PC-9 (cell line): Measurements from ENCODE around the gene SP110. TPM values are rescaled to one million over a fixed set of nuclear protein-coding genes. Genes with fewer than 3 reads are reported as not detected.

Source experiments
- Bru-seq: library from RNA; stranded (reverse); fragments of 400-500 nt; gene quantifications from one replicate; lab custom pipeline; 2021; lab: Mats Ljungman, UMichigan
- BruChase-seq, 2 experiments: library from RNA; stranded (reverse); fragments of 400-500 nt; gene quantifications; one replicate each; lab custom pipeline; 2021; lab: Mats Ljungman, UMichigan
- BruUV-seq: library from RNA; stranded (reverse); fragments of 400-500 nt; replicated peaks from 2 replicates; lab custom pipeline; 2021; lab: Mats Ljungman, UMichigan
- CTCF ChIA-PET: fragments of 300-600 bp; sonication (Branson Sonifier 250); formaldehyde crosslinking; loops from one replicate; lab custom pipeline; 2022; ENCODE audit warnings: antibody characterized with exemption; lab: Charles Lee
- POLR2A ChIA-PET: fragments of 300-600 bp; sonication (Branson Sonifier 250); formaldehyde crosslinking; loops from one replicate; lab custom pipeline; 2022; ENCODE audit warnings: antibody characterized with exemption; ENCODE audit not compliant: unreplicated experiment; lab: Charles Lee
- DNase-seq, 2 experiments: peaks; one replicate each; pipeline versions ENCODE4 v3.0.0 to v3.0.0-alpha.2; 2015 to 2022; ENCODE audit warnings: mixed read lengths in 1 of 2
- H2AFZ ChIP-seq: fragments of 200-600 bp; sonication (generic); 2 replicates; pipeline ENCODE4 v1.8.1; 2017; ENCODE audit warnings: antibody characterized with exemption
- H3F3A ChIP-seq: fragments of 200-600 bp; sonication (generic); 2 replicates; pipeline ENCODE4 v1.8.1; 2017; ENCODE audit warnings: antibody characterized with exemption, mild to moderate bottlenecking, low read depth; ENCODE audit not compliant: insufficient read depth
- H3K27ac ChIP-seq: fragments of 200-600 bp; sonication (generic); 2 replicates; pipeline ENCODE4 v1.6.1; 2016; ENCODE audit warnings: mixed run types
- H3K27me3 ChIP-seq: fragments of 200-600 bp; sonication (generic); 2 replicates; pipeline ENCODE4 v1.6.1; 2016; ENCODE audit warnings: low read depth, mixed run types; ENCODE audit not compliant: insufficient read depth
- H3K36me3 ChIP-seq: fragments of 200-600 bp; sonication (generic); 2 replicates; pipeline ENCODE4 v1.6.1; 2016; ENCODE audit warnings: low read depth, mixed run types
- H3K4me1 ChIP-seq: fragments of 200-600 bp; sonication (generic); replicated peaks from 2 replicates; pipeline ENCODE4 v1.6.1; 2016; ENCODE audit warnings: mixed run types; ENCODE audit not compliant: insufficient read depth
- H3K4me2 ChIP-seq: fragments of 200-600 bp; sonication (generic); 2 replicates; pipeline ENCODE4 v1.6.1; 2017; ENCODE audit warnings: mixed run types
- H3K4me3 ChIP-seq: fragments of 200-600 bp; sonication (generic); 2 replicates; pipeline ENCODE4 v1.6.1; 2016; ENCODE audit warnings: mixed run types
- H3K79me2 ChIP-seq: fragments of 200-600 bp; sonication (generic); 2 replicates; pipeline ENCODE4 v1.6.1; 2017; ENCODE audit warnings: low read depth, mixed run types
- H3K9me2 ChIP-seq: fragments of 200-600 bp; sonication (generic); 2 replicates; pipeline ENCODE4 v1.8.1; 2017; ENCODE audit warnings: mild to moderate bottlenecking; ENCODE audit not compliant: insufficient read depth
- H3K9me3 ChIP-seq: fragments of 200-600 bp; sonication (generic); 2 replicates; pipeline ENCODE4 v1.8.1; 2016; ENCODE audit warnings: low read depth; ENCODE audit not compliant: insufficient read depth
- H4K20me1 ChIP-seq: fragments of 200-600 bp; sonication (generic); 2 replicates; pipeline ENCODE4 v1.8.1; 2017; ENCODE audit not compliant: insufficient read depth
- EZH2 ChIP-seq: fragments of 200-600 bp; sonication (generic); IDR thresholded peaks from 2 replicates; pipeline ENCODE4 v1.8.0; 2017; ENCODE audit warnings: antibody characterized with exemption, low read depth
- intact Hi-C: fragments of 100-400 bp; cut with micrococcal nuclease; formaldehyde crosslinking; loops from one replicate; pipeline ENCODE4 v1.10.0; 2022; ENCODE audit not compliant: unreplicated experiment
- long read RNA-seq: library from polyadenylated mRNA; stranded (forward); transcript quantifications from one replicate; pipeline ENCODE4 v2.0.0, GENCODE V29; 2022
- total RNA-seq: library from RNA; stranded (reverse); gene quantifications from 2 replicates; pipeline ENCODE4 v1.2.3, GENCODE V29; 2021
- TF ChIP-seq, protein P1 (sequence below): fragments of 200-600 bp; sonication (generic); conservative IDR thresholded peaks from 2 replicates; pipeline ENCODE4 v1.6.1; 2017; ENCODE audit warnings: mixed run types, antibody characterized with exemption, mild to moderate bottlenecking, moderate library complexity

Gene SP110
- total RNA-seq: 6.8 and 10.5 TPM in 2 replicates
- Bru-seq, nascent RNA: percentile 47 among the genes with signal in this experiment
- BruChase-seq, experiment 1, labeled RNA remaining after a 2-hour chase: percentile 39 among the genes with signal in this experiment
- BruChase-seq, experiment 2, labeled RNA remaining after a 6-hour chase: percentile 49 among the genes with signal in this experiment
- long read RNA-seq, transcript SP110-202 (15 exons, 2,080 nt): major isoform, 12 of 15 reads
- long read RNA-seq, partial matches to known transcripts: 1 of 15 reads
- long read RNA-seq, other reads (novel, unspliced or antisense): 2 of 15 reads

DNA sequence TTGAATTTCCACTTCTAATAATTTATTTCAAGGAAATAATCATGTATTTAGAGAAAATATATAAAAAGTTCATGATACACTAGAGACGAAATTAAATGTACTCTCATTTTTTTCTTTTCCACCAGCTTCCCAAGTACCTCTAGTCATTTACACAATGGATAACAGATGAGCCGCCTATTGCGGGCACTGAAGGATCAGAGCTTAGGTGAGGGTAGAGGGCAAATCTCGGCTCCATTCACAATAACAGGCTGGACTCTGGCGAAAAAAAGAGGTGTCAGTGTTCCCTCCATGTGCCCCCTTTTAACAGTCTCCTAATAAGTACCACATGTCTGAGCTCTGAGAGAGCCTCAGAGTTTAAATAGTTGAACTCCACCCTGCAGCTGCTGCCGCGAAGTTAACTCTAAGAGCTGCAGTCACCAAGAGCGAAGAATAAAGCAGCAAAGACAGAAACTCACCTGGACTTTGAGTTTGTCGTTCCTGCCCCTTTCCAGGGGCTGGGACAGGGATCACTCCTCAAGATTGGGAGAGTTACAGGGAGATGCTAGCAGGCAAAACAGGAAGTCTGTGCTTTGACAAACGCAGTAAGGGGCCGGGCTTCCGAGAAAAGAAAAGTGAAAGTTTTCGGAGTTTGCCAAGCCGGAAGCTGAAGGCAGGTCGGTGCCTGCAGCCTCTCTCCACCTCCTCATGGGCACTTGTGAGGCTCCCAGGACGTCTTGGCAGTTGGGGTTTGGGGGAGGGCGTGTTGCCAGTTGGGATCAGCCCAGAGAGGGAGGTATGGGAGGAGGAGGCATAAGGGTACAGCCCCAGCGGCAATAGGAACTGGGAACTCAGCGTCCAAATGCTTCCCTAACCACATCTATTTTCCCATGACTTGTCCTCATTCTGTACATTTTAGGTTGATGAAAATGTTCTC, at the start of gene SP110:
SP110 (minus strand) TSS at position 566 of the 913 bp plus-strand sequence. CDS start 3,057 bp downstream, outside the sequence.
- Histone ChIP-seq H3K9me3 (no peaks in the 10 kb centered on the region), H4K20me1 (no peaks in the 10 kb centered on the region), H3K79me2 (no peaks in the 10 kb centered on the region), H3K36me3 (no peaks in the 10 kb centered on the region), H3K27ac (peak within 1 kb of the TSS; percentile 16; the same call in 1 of the 2 replicates), H3K9me2 (no peaks in the 10 kb centered on the region), H3K4me3 (peak within 1 kb of the TSS; percentile 65), H2AFZ (peak within 1 kb of the TSS; percentile 95), H3K27me3 (no peaks in the 10 kb centered on the region), H3K4me1 (peaks cover 29% of the 10 kb centered on the region), H3K4me2 (peak within 1 kb of the TSS; percentile 91), H3F3A (peaks cover 10% of the 10 kb centered on the region; the same call in 1 of the 2 replicates)
- peak; percentile 68 to 79 for DNase-seq
- intact Hi-C loops: loop anchor here (5.0 kb wide), 3 partner anchors 108 to 578 kb away; partner anchors contain the start of genes SP100 and SP140L
- ChIA-PET POLR2A (interaction anchor here (0.5 to 0.7 kb wide), 3 partner anchors 10 to 397 kb away, joined by 4 to 8 read pairs (median 5); no protein-coding TSS in a partner anchor), CTCF (interaction anchor here (0.6 kb wide), 2 partner anchors 34 to 1687 kb away, joined by 4 to 5 read pairs; no protein-coding TSS in a partner anchor)
- TF ChIP-seq EZH2: no peak
- TF ChIP-seq, protein P1, sequence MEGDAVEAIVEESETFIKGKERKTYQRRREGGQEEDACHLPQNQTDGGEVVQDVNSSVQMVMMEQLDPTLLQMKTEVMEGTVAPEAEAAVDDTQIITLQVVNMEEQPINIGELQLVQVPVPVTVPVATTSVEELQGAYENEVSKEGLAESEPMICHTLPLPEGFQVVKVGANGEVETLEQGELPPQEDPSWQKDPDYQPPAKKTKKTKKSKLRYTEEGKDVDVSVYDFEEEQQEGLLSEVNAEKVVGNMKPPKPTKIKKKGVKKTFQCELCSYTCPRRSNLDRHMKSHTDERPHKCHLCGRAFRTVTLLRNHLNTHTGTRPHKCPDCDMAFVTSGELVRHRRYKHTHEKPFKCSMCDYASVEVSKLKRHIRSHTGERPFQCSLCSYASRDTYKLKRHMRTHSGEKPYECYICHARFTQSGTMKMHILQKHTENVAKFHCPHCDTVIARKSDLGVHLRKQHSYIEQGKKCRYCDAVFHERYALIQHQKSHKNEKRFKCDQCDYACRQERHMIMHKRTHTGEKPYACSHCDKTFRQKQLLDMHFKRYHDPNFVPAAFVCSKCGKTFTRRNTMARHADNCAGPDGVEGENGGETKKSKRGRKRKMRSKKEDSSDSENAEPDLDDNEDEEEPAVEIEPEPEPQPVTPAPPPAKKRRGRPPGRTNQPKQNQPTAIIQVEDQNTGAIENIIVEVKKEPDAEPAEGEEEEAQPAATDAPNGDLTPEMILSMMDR: no peak
- TSS peak; percentile 39 for BruUV-seq

DNA sequence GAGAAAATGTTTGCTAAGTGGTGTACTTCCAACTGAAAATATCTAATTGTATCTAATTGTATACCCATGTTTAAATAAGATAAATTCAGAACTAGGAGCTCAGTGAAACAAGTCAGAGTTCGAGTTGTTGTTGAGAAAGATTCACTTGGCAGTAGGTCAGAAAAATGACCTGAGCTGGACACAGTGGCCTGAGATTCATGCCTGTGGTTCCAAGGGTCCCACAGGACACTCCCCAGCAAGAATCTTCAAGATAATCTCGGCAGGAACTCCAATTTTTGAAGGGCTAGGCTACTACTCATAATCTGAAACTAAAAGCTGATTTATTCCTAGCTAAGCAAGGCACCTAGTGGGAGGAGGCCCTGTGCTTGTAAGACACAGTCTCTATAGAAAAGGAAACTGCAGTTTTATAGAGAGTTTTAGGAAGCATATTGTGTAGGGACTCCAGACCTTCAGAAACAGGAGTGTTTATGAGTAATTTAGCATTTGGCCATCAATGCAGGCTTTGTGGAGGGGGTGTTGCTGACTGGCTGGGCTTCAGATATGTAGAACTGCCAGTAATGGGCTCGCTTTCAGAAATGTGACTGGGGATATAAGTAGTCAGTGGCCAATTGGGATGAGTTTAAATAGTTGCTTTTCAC, 48.9 kb upstream of the SP110 start:
- no peaks in the 10 kb centered on the region for H3K27me3 ChIP-seq
- intact Hi-C loops: no loop called here
- BruUV-seq: no TSS peak
- H2AFZ ChIP-seq: no peak overlapping the region
- no peaks in the 10 kb centered on the region for H3K79me2 ChIP-seq
- peaks cover 5% of the 10 kb centered on the region; the same call in 1 of the 2 replicates for H3K9me2 ChIP-seq
- no peak overlapping the region for H3K27ac ChIP-seq
- no peaks in the 10 kb centered on the region for H3K4me1 ChIP-seq
- H3K4me2 ChIP-seq: no peak overlapping the region
- H3K36me3 ChIP-seq: no peaks in the 10 kb centered on the region
- TF ChIP-seq, protein P1: no peak
- TF ChIP-seq EZH2: no peak
- ChIA-PET CTCF (interaction anchor here (0.7 kb wide), 1 partner anchor 144 kb away, joined by 8 read pairs; no protein-coding TSS in a partner anchor), POLR2A (no interaction called here)
- no peaks in the 10 kb centered on the region for H4K20me1 ChIP-seq
- DNase-seq: no peak
- no peaks in the 10 kb centered on the region; the same call in 1 of the 2 replicates for H3K9me3 ChIP-seq
- H3K4me3 ChIP-seq: no peak overlapping the region
- no peaks in the 10 kb centered on the region for H3F3A ChIP-seq

DNA sequence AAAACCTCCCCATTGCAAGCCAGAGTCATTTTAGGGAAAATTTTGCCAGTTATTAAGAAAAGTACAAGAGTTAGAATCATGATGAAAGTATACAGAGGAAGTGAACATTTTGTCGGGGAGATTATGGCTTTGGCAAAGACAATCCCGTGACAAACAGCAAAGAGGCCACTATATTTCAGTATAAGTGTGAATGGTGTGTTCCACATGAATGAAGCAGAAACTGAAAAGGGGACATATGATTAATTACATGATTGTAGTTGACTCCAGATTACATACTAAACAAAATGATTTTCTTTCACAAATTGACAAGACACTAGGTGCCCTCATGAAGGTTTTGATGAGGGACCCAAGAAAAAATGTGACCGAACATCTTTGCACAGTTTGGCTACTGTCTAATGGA, 47.8 kb upstream of the SP110 start:
- no TSS peak for BruUV-seq
- Histone ChIP-seq H4K20me1 (no peaks in the 10 kb centered on the region), H3K27me3 (no peaks in the 10 kb centered on the region), H3K79me2 (no peaks in the 10 kb centered on the region), H3K27ac (no peak overlapping the region), H3K4me3 (no peak overlapping the region), H2AFZ (no peak overlapping the region), H3K4me2 (no peak overlapping the region), H3K4me1 (no peaks in the 10 kb centered on the region), H3F3A (no peaks in the 10 kb centered on the region), H3K36me3 (no peaks in the 10 kb centered on the region), H3K9me2 (peaks cover 5% of the 10 kb centered on the region; the same call in 1 of the 2 replicates), H3K9me3 (no peaks in the 10 kb centered on the region; the same call in 1 of the 2 replicates)
- ChIA-PET POLR2A (no interaction called here), CTCF (no interaction called here)
- TF ChIP-seq, protein P1: no peak
- TF ChIP-seq EZH2: no peak
- intact Hi-C loops: no loop called here
- DNase-seq: no peak
